ENCODE measurements around the gene ADISSP. TPM values are rescaled to one million over a fixed set of nuclear protein-coding genes. Genes with fewer than 3 reads are reported as not detected.

The ADISSP gene
- total and polyA plus RNA-seq, 2 of the 8 experiments (the other 6 are each of a cell fraction or from before 2014, with no cell fraction given) = 111 to 141 TPM

- no peak overlapping the region for H2AK5ac ChIP-seq (ENCODE audit: low read depth, low read length)
- no peak overlapping the region for H2BK120ac ChIP-seq (replicated peaks; ENCODE audit: low read depth, low read length)
- H2BK15ac ChIP-seq (ENCODE audit: low read length) = no peak overlapping the region
- H2BK20ac ChIP-seq (ENCODE audit: low read length) = no peak overlapping the region
- no peak overlapping the region for H3K14ac ChIP-seq (ENCODE audit: insufficient read length)
- no peaks in the 10 kb centered on the region for H3K23me2 ChIP-seq (ENCODE audit: low read depth, low read length)
- FAIRE-seq (no peak), DNase-seq (ENCODE audit: low read depth in 1 of 2, low spot score in 2 of 2) (no peak)
- no peak overlapping the region for H3K9ac ChIP-seq (replicated peaks in 1 of 4; ENCODE audit: extremely low read depth in 1 of 4, low read depth in 3 of 4, low read length in 3 of 4)
- no peak overlapping the region for H4K8ac ChIP-seq (ENCODE audit: extremely low read depth, insufficient read depth, low read length)
- 73% methylated on average over 6 of the region's 6 CpGs; no CpG with 5 or more reads in 1 of the 2 experiments for WGBS, 2 experiments (ENCODE audit: extremely low coverage in 1 of 2, insufficient coverage in 1 of 2, insufficient read length in 1 of 2, insufficient replicate concordance in 2 of 2, low coverage in 1 of 2, low lambda C conversion rate in 2 of 2, missing lambda C conversion rate in 1 of 2)
- ChIA-PET CTCF (ENCODE audit: partially characterized antibody) (interaction anchor here (1.0 to 42.0 kb wide), 6 partner anchors 7 to 66 kb away, joined by 3 to 1432 read pairs (median 22); partner anchors contain the start of genes ADAM33 and CENPB), POLR2A (ENCODE audit: partially characterized antibody) (interaction anchor here (0.9 to 1.9 kb wide), 6 partner anchors 9 to 50 kb away, joined by 3 to 7 read pairs (median 5); partner anchors contain the start of gene HSPA12B)
- H3K4ac ChIP-seq (replicated peaks; ENCODE audit: insufficient read length, low read depth, low read length) = no peak overlapping the region
- H2BK12ac ChIP-seq (ENCODE audit: low read depth, low read length) = no peak overlapping the region
- no peak overlapping the region for H3K4me2 ChIP-seq (ENCODE audit: insufficient read depth in 1 of 2, low read depth in 2 of 2, low read length in 2 of 2)
- no peaks in the 10 kb centered on the region for H3K79me1 ChIP-seq (ENCODE audit: low read depth, low read length)
- no peak overlapping the region for H3K23ac ChIP-seq (ENCODE audit: insufficient read length)
- no peak overlapping the region for H2BK5ac ChIP-seq (ENCODE audit: low read depth, low read length)
- no peaks in the 10 kb centered on the region for H3K36me3 ChIP-seq (ENCODE audit: control insufficient read depth in 2 of 4, insufficient read depth in 4 of 4, low read length in 3 of 4)
- H4K91ac ChIP-seq (replicated peaks; ENCODE audit: insufficient read length, low read length) = no peak overlapping the region
- no peak overlapping the region for H3K18ac ChIP-seq (ENCODE audit: extremely low read depth, low read length)
- H3K4me1 ChIP-seq (replicated peaks in 1 of 4; ENCODE audit: control insufficient read depth in 3 of 4, insufficient read depth in 4 of 4, low read length in 3 of 4) = no peaks in the 10 kb centered on the region
- H3K4me3 ChIP-seq (ENCODE audit: extremely low read depth in 1 of 4, insufficient read depth in 2 of 4, low read depth in 3 of 4, low read length in 4 of 4) = no peak overlapping the region
- no peak overlapping the region for H3K27ac ChIP-seq (ENCODE audit: low read depth, low read length)
- H3K56ac ChIP-seq (replicated peaks; ENCODE audit: insufficient read length, low read depth, low read length) = no peak overlapping the region
- H3K27me3 ChIP-seq (replicated peaks in 1 of 4; ENCODE audit: control insufficient read depth in 3 of 4, extremely low read depth in 1 of 4, insufficient read depth in 3 of 4, low read length in 3 of 4) = no peaks in the 10 kb centered on the region
- no peaks in the 10 kb centered on the region for H3K9me3 ChIP-seq (ENCODE audit: insufficient read depth in 2 of 2, low read depth in 1 of 2, low read length in 1 of 2)
- H4K20me1 ChIP-seq (replicated peaks in 1 of 2; ENCODE audit: control insufficient read depth in 1 of 2, insufficient read depth in 2 of 2, low read length in 2 of 2) = no peaks in the 10 kb centered on the region
- H4K5ac ChIP-seq (ENCODE audit: insufficient read length, low read depth, low read length) = no peak overlapping the region
- H2AFZ ChIP-seq (ENCODE audit: low read length) = no peak overlapping the region
- H3K79me2 ChIP-seq (ENCODE audit: control insufficient read depth in 1 of 2, insufficient read depth in 2 of 2, low read length in 2 of 2) = no peaks in the 10 kb centered on the region
- no peak for TF ChIP-seq ZNF274 (IDR thresholded peaks at IDR 0.05; ENCODE audit: borderline replicate concordance, extremely low read depth, low read length)
- no peak for TF ChIP-seq POU5F1 (IDR thresholded peaks at IDR 0.05; ENCODE audit: low read depth, low read length)
- TF ChIP-seq KDM5A (IDR thresholded peaks at IDR 0.05; ENCODE audit: low read length) = no peak
- no peak for TF ChIP-seq RBBP5 (IDR thresholded peaks at IDR 0.05; ENCODE audit: borderline replicate concordance, low read depth, low read length)
- TF ChIP-seq RXRA (IDR thresholded peaks at IDR 0.05; ENCODE audit: insufficient read depth, low read depth, low read length) = no peak
- TF ChIP-seq CREB1 (IDR thresholded peaks at IDR 0.05) = no peak
- TF ChIP-seq MAFK (IDR thresholded peaks at IDR 0.05; ENCODE audit: low read depth, low read length) = no peak
- no peak for TF ChIP-seq HDAC6 (IDR thresholded peaks at IDR 0.05; ENCODE audit: low read depth, low read length)
These were observed 46.9 kb downstream of the ADISSP start for GRCh38 chr20:3720626-3721025.
